ENCODE results near the gene PTGDR2. TPM values are rescaled to one million over a fixed set of nuclear protein-coding genes. Genes with fewer than 3 reads are reported as not detected.
"Not testable (repeated sequence)": the region's sequence is repeated elsewhere in the genome, so short reads cannot be mapped to it uniquely, and the experiment has no call there.

PTGDR2 gene
- total RNA-seq, 1 donor from 2014 or later, result not detected

DNA sequence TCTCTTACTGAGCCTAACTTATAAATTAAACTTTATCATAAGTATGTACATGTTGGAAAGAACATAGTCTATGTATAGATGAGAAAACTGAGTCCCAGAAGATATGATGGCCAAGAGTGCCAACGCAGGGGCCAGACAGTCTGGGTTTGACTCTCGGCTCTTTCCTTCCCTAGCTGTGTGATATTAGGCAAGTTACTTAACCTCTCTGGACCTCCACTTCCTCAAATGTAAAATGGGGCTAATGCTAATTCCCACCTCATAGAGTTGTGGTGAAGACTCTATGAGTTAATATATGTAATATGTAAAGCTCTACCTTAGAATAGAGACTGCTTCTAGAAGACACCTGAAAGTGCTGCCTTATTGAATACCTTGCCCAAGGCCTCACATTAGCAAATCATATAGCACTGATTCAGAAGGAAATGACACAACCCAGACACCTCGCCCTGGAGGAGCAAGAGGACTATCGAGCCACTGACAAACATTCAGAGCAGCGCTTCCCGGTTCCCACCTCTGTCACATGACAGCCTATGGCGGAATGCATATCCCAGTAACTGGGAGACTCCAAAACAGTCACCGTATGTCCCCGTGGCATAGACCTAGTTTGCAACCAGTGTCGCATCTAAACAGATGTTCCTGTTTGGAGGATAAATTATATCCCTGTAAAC, 25.1 kb downstream of the PTGDR2 start:
- Mint-ChIP-seq H3K27ac (ENCODE audit: unreplicated experiment) (no peak overlapping the region), H3K36me3 (ENCODE audit: low read depth, unreplicated experiment) (no peaks in the 10 kb centered on the region), H3K4me1 (ENCODE audit: unreplicated experiment) (peaks cover 8% of the 10 kb centered on the region), H3K4me3 (ENCODE audit: unreplicated experiment) (no peak overlapping the region), H3K27me3 (ENCODE audit: unreplicated experiment) (peaks cover 2% of the 10 kb centered on the region), H3K9me3 (ENCODE audit: unreplicated experiment) (no peaks in the 10 kb centered on the region)
- no peak for DNase-seq (ENCODE audit: low spot score)
- TF ChIP-seq, protein P1, sequence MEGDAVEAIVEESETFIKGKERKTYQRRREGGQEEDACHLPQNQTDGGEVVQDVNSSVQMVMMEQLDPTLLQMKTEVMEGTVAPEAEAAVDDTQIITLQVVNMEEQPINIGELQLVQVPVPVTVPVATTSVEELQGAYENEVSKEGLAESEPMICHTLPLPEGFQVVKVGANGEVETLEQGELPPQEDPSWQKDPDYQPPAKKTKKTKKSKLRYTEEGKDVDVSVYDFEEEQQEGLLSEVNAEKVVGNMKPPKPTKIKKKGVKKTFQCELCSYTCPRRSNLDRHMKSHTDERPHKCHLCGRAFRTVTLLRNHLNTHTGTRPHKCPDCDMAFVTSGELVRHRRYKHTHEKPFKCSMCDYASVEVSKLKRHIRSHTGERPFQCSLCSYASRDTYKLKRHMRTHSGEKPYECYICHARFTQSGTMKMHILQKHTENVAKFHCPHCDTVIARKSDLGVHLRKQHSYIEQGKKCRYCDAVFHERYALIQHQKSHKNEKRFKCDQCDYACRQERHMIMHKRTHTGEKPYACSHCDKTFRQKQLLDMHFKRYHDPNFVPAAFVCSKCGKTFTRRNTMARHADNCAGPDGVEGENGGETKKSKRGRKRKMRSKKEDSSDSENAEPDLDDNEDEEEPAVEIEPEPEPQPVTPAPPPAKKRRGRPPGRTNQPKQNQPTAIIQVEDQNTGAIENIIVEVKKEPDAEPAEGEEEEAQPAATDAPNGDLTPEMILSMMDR (IDR thresholded peaks at IDR 0.05; ENCODE audit: unreplicated experiment), result no peak

DNA sequence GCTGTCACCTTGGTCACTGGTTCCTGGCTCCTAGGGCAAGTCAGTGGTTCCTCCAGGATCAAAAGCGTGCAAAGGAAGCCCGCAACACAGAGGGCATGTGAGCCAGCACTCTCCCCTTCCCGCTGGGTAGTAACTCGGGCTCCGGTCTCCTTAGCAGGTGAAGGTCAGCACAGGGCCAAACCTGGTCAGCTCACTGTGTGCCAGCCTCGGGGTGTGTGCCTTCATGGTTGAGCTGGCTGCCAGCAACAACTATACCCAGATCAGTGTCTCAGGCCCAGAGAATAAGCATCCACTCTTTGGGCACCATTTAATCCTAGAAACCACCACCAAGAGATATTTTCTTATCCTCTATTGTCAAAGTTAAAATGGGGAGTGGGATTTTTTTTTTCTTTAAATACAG, 30.0 kb downstream of the PTGDR2 start:
- no peak for DNase-seq (ENCODE audit: low spot score)
- Mint-ChIP-seq H3K27ac (ENCODE audit: unreplicated experiment) (no peak overlapping the region), H3K36me3 (ENCODE audit: low read depth, unreplicated experiment) (no peaks in the 10 kb centered on the region), H3K27me3 (ENCODE audit: unreplicated experiment) (peaks cover 4% of the 10 kb centered on the region), H3K4me3 (ENCODE audit: unreplicated experiment) (no peak overlapping the region), H3K4me1 (ENCODE audit: unreplicated experiment) (no peaks in the 10 kb centered on the region), H3K9me3 (ENCODE audit: unreplicated experiment) (no peaks in the 10 kb centered on the region)
- TF ChIP-seq, protein P1 (IDR thresholded peaks at IDR 0.05; ENCODE audit: unreplicated experiment), result no peak

DNA sequence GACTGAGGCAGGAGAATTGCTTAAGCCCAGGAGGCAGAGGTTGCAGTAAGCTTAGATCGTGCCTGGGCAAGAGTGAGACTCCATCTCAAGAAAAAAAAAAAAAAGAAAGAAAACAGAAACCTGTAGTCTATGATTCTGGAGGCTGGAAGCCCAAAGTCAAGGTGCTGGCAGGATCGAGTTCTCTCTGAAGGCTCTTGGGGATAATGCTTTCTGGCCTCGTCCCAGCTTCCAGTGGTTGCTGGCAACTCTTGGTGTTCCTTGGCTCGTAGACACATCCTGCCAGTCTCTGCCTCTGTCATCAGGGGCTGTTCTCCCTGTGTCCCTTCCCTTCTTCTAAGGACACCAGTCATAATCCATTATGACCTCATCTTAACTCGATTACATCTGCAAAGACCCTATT, 30.6 kb downstream of the PTGDR2 start:
- H3K27ac Mint-ChIP-seq (ENCODE audit: unreplicated experiment), result no peak overlapping the region
- TF ChIP-seq, protein P1 (IDR thresholded peaks at IDR 0.05; ENCODE audit: unreplicated experiment), result no peak
- H3K4me3 Mint-ChIP-seq (ENCODE audit: unreplicated experiment), result no peak overlapping the region
- no peaks in the 10 kb centered on the region for H3K4me1 Mint-ChIP-seq (ENCODE audit: unreplicated experiment)
- peaks cover 4% of the 10 kb centered on the region for H3K27me3 Mint-ChIP-seq (ENCODE audit: unreplicated experiment)
- H3K9me3 Mint-ChIP-seq (ENCODE audit: unreplicated experiment), result no peaks in the 10 kb centered on the region
- no peak for DNase-seq (ENCODE audit: low spot score)
- no peaks in the 10 kb centered on the region for H3K36me3 Mint-ChIP-seq (ENCODE audit: low read depth, unreplicated experiment)

DNA sequence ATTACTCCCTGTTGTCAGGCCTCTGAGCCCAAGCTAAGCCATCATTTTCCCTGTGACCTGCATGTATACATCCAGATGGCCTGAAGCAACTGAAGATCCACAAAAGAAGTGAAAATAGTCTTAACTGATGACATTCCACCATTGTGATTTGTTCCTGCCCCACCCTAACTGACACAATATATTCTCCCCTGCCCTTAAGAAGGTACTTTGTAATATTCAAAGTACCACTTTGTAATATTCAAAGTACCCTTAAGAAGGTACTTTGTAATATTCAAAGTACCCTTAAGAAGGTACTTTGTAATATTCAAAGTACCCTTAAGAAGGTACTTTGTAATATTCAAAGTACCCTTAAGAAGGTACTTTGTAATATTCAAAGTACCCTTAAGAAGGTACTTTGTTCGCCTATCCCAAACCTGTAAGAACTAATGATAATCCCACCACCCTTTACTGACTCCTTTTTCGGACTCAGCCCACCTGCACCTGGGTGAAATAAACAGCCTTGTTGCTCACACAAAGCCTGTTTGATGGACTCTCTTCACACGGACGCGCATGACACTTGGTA, 31.9 kb downstream of the PTGDR2 start:
- H3K36me3 Mint-ChIP-seq (ENCODE audit: low read depth, unreplicated experiment); H3K27ac Mint-ChIP-seq (ENCODE audit: unreplicated experiment); H3K27me3 Mint-ChIP-seq (ENCODE audit: unreplicated experiment); DNase-seq (ENCODE audit: low spot score); H3K9me3 Mint-ChIP-seq (ENCODE audit: unreplicated experiment); H3K4me1 Mint-ChIP-seq (ENCODE audit: unreplicated experiment); H3K4me3 Mint-ChIP-seq (ENCODE audit: unreplicated experiment): not testable (repeated sequence)

DNA sequence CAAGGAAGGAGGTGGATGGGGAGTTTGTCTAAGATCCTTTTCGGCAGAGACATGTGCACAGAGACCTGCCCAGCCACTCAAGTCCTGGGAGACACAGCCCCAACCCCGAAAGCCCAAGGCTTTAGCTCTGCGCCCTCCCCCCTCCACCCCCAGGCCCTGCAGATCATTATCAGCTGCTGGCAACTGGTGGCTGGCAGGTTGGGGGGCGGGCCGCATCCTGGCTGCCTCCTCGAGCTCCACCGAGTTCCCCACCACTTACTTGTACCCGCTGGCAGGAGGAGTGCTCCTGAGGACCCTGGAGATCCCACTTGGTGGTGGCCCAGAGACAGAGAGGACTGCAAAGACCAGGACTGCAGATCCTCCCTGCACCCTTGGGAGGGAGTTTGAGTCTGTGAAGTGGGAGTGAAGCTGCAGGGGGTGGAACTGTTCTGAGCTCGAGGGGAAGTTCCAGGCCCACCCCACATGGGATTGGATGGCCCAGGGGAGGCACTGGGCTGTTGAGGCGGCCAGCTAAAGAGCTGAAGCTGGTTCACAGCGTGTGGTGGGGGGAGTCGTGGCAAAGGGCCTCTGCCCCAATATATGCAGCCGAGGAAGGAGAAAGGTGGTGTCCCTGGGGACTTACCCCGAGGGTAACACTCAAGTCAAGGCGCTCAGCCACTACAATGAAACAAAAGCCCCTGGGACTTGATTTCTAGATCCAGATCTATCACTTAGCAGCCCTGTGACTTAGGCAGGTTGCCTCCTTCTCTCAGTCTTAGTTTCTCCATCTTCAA, 33.7 kb downstream of the PTGDR2 start:
- Mint-ChIP-seq H3K4me3 (ENCODE audit: unreplicated experiment) (no peak overlapping the region), H3K36me3 (ENCODE audit: low read depth, unreplicated experiment) (no peaks in the 10 kb centered on the region), H3K27me3 (ENCODE audit: unreplicated experiment) (peaks cover 3% of the 10 kb centered on the region), H3K27ac (ENCODE audit: unreplicated experiment) (no peak overlapping the region), H3K4me1 (ENCODE audit: unreplicated experiment) (no peaks in the 10 kb centered on the region), H3K9me3 (ENCODE audit: unreplicated experiment) (no peaks in the 10 kb centered on the region)
- TF ChIP-seq, protein P1 (IDR thresholded peaks at IDR 0.05; ENCODE audit: unreplicated experiment), result no peak
- no peak for DNase-seq (ENCODE audit: low spot score)

All from endothelial cell (in vitro differentiated cells).